ENCODE results near the gene TCEA2.

The TCEA2 gene

GRCh38 chr20:64067005-64067632 is 4.1 kb downstream of the TCEA2 start:
- no peak for DNase-seq

GRCh38 chr20:64067733-64068307 is 4.8 kb downstream of the TCEA2 start:
- no peak for DNase-seq

- no peak for DNase-seq
Measured at GRCh38 chr20:64068386-64069208, 5.6 kb downstream of the TCEA2 start.

- DNase-seq = no peak
Measured at GRCh38 chr20:64069209-64069613, 6.2 kb downstream of the TCEA2 start.

GRCh38 chr20:64069614-64070243 is 6.7 kb downstream of the TCEA2 start:
- peak in 1 of 2 donors; percentile 44 for DNase-seq

GRCh38 chr20:64070244-64070993 is 7.4 kb downstream of the TCEA2 start:
- DNase-seq = no peak

- DNase-seq = no peak
Measured at GRCh38 chr20:64071341-64072332, 8.6 kb downstream of the TCEA2 start.

GRCh38 chr20:64072498-64073063 is 9.6 kb downstream of the TCEA2 start:
- DNase-seq = no peak

- no peak for DNase-seq
Measured at GRCh38 chr20:64073476-64074183, 10.6 kb downstream of the TCEA2 start.

GRCh38 chr20:64074184-64074789 is 11.3 kb downstream of the TCEA2 start:
- DNase-seq = no peak

GRCh38 chr20:64074963-64075362 is 12.0 kb downstream of the TCEA2 start:
- no peak for DNase-seq

- no peak for DNase-seq
Measured at GRCh38 chr20:64075556-64075955, 12.6 kb downstream of the TCEA2 start.

GRCh38 chr20:64076061-64076997 is 13.3 kb downstream of the TCEA2 start:
- DNase-seq = no peak

GRCh38 chr20:64077094-64077493 is 14.1 kb downstream of the TCEA2 start:
- peak in 1 of 2 donors; percentile 63 for DNase-seq

- DNase-seq = no peak
Measured at GRCh38 chr20:64077541-64077875, 14.5 kb downstream of the TCEA2 start.

- DNase-seq = peak; percentile 48 to 61
Measured at GRCh38 chr20:64077876-64078551, 15.0 kb downstream of the TCEA2 start.

- no peak for DNase-seq
Measured at GRCh38 chr20:64078934-64079272, 15.9 kb downstream of the TCEA2 start.

GRCh38 chr20:64079273-64080012 is 16.4 kb downstream of the TCEA2 start, which contains the start of gene RGS19:
TSS of gene RGS19 (minus strand) at chr20:64079518. CDS start at chr20:64076886, 2,632 bp downstream.
- DNase-seq = peak; percentile 64 to 78
